Gastrocnemius medialis (tissue), 4 donors: ENCODE data around the gene LRSAM1. TPM values are rescaled to one million over a fixed set of nuclear protein-coding genes. Genes with fewer than 3 reads are reported as not detected.
A peak's percentile ranks its signal among the peaks of the same experiment; 100 is the strongest.

ENCODE experiments used
- ATAC-seq, 2 donors: fragments of 150-250 bp; one replicate each; pipeline ENCODE4 v1.9.1; 2016
- DNase-seq, 2 donors: peaks; one replicate each; pipeline ENCODE4 v3.0.0-alpha.2; 2019
- H3K27ac ChIP-seq, 4 donors: fragments of 200-600 bp; sonication (generic); 1 replicate in 1 of 4; 2 replicates in 3 of 4; pipeline ENCODE4 v1.5.1; 2016 to 2018; ENCODE audit warnings: mild to moderate bottlenecking in 2 of 4, moderate library complexity in 1 of 4
- H3K27me3 ChIP-seq, 3 donors: fragments of 200-600 bp; sonication (generic) in 2 of 3; 1 replicate in 1 of 3; 2 replicates in 2 of 3; pipeline versions ENCODE4 v1.5.1 to v1.6.0; 2016 to 2019; ENCODE audit warnings: mild to moderate bottlenecking in 1 of 3, moderate library complexity in 1 of 3
- H3K36me3 ChIP-seq, 2 donors: fragments of 200-600 bp; sonication (generic) in 1 of 2; one replicate each; pipeline ENCODE4 v1.5.1; 2017 to 2018
- H3K4me1 ChIP-seq, 2 donors: fragments of 200-600 bp; sonication (generic) in 1 of 2; one replicate each; pipeline ENCODE4 v1.5.1; 2016 to 2017; ENCODE audit warnings: mild to moderate bottlenecking in 2 of 2
- H3K4me3 ChIP-seq, 4 donors: fragments of 200-600 bp; sonication (generic) in 3 of 4; 1 replicate in 1 of 4; 2 replicates in 3 of 4; pipeline ENCODE4 v1.5.1; 2016 to 2019; ENCODE audit warnings: mild to moderate bottlenecking in 2 of 4
- H3K9me3 ChIP-seq, 3 donors: fragments of 200-600 bp; sonication (generic) in 2 of 3; 1 replicate in 1 of 3; 2 replicates in 2 of 3; pipeline ENCODE4 v1.5.1; 2016 to 2019
- POLR2A ChIP-seq, 2 donors: fragments of 450-650 bp; IDR thresholded peaks; one replicate each; pipeline ENCODE4 v1.6.1; 2017; ENCODE audit warnings: antibody characterized with exemption in 2 of 2, mild to moderate bottlenecking in 2 of 2, moderate library complexity in 2 of 2
- in situ Hi-C, 4 donors: fragments of 200-750 bp; cut with MboI; loops; one replicate each; pipeline versions ENCODE4 v1.15.0 to v1.8.0; 2017; ENCODE audit warnings: low sequenced_read_pairs in 4 of 4
- intact Hi-C: fragments of 100-400 bp; cut with DNase I; formaldehyde crosslinking; loops from one replicate; pipeline ENCODE4 v1.15.1; 2023; ENCODE audit warnings: low total_unique reads
- total RNA-seq, 4 donors: library from RNA; depleted of rRNA; stranded (reverse); fragments of >200 nt; gene quantifications; one replicate each; pipeline versions ENCODE4 v1.1.0 to v1.2.3, GENCODE V29; 2016
- TF ChIP-seq, protein P1 (sequence below), 5 experiments: fragments of 450-650 bp in 3 of 5; fragments of 200-600 bp in 2 of 5; sonication (generic) in 2 of 5; IDR thresholded peaks in 4 of 5; conservative IDR thresholded peaks in 1 of 5; 1 replicate in 4 of 5; 2 replicates in 1 of 5; pipeline ENCODE4 v1.5.1; 2016 to 2019; ENCODE audit warnings: antibody characterized with exemption in 5 of 5, mild to moderate bottlenecking in 3 of 5, moderate library complexity in 3 of 5

LRSAM1 gene
- total RNA-seq, 4 donors from 2014 or later, result 10.2 to 17.3 (median 16.1) TPM

GRCh38 chr9:127522727-127523126, 71.4 kb downstream of the LRSAM1 start:
- TF ChIP-seq POLR2A (IDR thresholded peaks at IDR 0.05), result no peak
- TF ChIP-seq, protein P1, sequence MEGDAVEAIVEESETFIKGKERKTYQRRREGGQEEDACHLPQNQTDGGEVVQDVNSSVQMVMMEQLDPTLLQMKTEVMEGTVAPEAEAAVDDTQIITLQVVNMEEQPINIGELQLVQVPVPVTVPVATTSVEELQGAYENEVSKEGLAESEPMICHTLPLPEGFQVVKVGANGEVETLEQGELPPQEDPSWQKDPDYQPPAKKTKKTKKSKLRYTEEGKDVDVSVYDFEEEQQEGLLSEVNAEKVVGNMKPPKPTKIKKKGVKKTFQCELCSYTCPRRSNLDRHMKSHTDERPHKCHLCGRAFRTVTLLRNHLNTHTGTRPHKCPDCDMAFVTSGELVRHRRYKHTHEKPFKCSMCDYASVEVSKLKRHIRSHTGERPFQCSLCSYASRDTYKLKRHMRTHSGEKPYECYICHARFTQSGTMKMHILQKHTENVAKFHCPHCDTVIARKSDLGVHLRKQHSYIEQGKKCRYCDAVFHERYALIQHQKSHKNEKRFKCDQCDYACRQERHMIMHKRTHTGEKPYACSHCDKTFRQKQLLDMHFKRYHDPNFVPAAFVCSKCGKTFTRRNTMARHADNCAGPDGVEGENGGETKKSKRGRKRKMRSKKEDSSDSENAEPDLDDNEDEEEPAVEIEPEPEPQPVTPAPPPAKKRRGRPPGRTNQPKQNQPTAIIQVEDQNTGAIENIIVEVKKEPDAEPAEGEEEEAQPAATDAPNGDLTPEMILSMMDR (IDR thresholded peaks at IDR 0.05 in 4 of 5, conservative IDR thresholded peaks at IDR 0.05 in 1 of 5), result no peak

GRCh38 chr9:127523312-127523851, 72.1 kb downstream of the LRSAM1 start:
- Histone ChIP-seq H3K9me3 (no peaks in the 10 kb centered on the region), H3K27me3 (no peaks in the 10 kb centered on the region), H3K4me3 (no peak overlapping the region), H3K27ac (no peak overlapping the region), H3K36me3 (peaks cover 0 to 17% of the 10 kb centered on the region in 2 donors), H3K4me1 (peaks cover 16 to 25% of the 10 kb centered on the region in 2 donors)
- in situ Hi-C loops, result no loop called here
- intact Hi-C loops, result no loop called here
- TF ChIP-seq POLR2A (IDR thresholded peaks at IDR 0.05), result no peak
- TF ChIP-seq, protein P1 (IDR thresholded peaks at IDR 0.05 in 4 of 5, conservative IDR thresholded peaks at IDR 0.05 in 1 of 5), result peak in 2 of 5 experiments; percentile 33
- no peak for ATAC-seq
- DNase-seq, result no peak

More at GRCh38 chr9:127522727-127523126, 71.4 kb downstream of the LRSAM1 start:
- Histone ChIP-seq H3K4me1 (peaks cover 12 to 23% of the 10 kb centered on the region in 2 donors), H3K9me3 (no peaks in the 10 kb centered on the region), H3K27me3 (no peaks in the 10 kb centered on the region), H3K4me3 (no peak overlapping the region), H3K27ac (peak overlapping the region; percentile 55 to 84 (median 74)), H3K36me3 (peaks cover 0 to 17% of the 10 kb centered on the region in 2 donors)
- intact Hi-C loops, result no loop called here
- ATAC-seq (no peak), DNase-seq (no peak)
- in situ Hi-C loops, result no loop called here

- ATAC-seq (no peak), DNase-seq (no peak)
- TF ChIP-seq, protein P1 (IDR thresholded peaks at IDR 0.05 in 4 of 5, conservative IDR thresholded peaks at IDR 0.05 in 1 of 5), result no peak
- no peak for TF ChIP-seq POLR2A (IDR thresholded peaks at IDR 0.05)
- H3K27ac ChIP-seq, result no peak overlapping the region
- H3K36me3 ChIP-seq, result peaks cover 0 to 17% of the 10 kb centered on the region in 2 donors
- no peaks in the 10 kb centered on the region for H3K9me3 ChIP-seq
- H3K27me3 ChIP-seq, result no peaks in the 10 kb centered on the region
- H3K4me1 ChIP-seq, result peaks cover 19 to 25% of the 10 kb centered on the region in 2 donors
- in situ Hi-C loops (no loop called here), intact Hi-C loops (no loop called here)
- H3K4me3 ChIP-seq, result no peak overlapping the region
Measured at GRCh38 chr9:127524373-127524772, 73.1 kb downstream of the LRSAM1 start.

DNA sequence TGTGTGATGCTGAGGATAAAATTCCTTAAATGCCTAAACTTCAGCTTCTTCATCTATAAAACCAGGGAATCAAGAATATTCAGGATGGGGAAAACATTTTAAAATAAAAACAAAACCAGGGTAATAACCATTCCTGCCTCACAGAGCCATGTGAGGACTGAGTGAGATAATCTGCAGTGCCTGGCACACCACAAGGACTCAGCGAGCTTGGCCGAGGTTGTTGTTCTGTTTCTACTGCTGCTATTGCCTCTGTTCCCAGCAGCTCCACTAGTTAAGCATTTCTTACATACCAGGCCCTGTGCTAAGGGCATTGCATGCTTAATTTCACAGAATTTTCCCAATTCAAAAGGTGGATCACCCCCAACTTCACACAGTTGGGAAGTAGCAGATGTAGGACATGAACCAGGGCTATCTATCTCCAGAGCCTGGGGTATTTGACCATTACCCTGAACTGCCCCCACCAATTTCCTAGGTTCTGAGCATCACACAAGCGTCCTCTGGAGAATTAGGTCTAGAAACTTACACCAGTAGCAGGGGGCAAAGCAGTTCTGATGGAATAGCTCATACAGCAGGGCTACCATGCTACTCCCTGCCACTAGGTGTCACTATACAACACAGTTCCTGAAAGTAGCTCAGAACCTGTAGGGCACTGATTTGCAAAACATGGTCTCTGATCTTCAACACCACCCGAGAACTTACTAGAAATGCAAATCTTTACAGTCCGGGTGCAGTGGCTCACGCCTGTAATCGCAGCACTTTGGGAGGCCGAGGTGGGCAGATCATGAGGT, 74.3 kb downstream of the LRSAM1 start:
- no peaks in the 10 kb centered on the region for H3K9me3 ChIP-seq
- TF ChIP-seq, protein P1 (IDR thresholded peaks at IDR 0.05 in 4 of 5, conservative IDR thresholded peaks at IDR 0.05 in 1 of 5), result peak in 4 of 5 experiments; percentile 24 to 47 (median 33)
- no peak for TF ChIP-seq POLR2A (IDR thresholded peaks at IDR 0.05)
- H3K27ac ChIP-seq, result no peak overlapping the region
- no peak for DNase-seq
- no peak overlapping the region for H3K4me3 ChIP-seq
- in situ Hi-C loops, result no loop called here
- ATAC-seq, result no peak
- intact Hi-C loops, result no loop called here
- H3K36me3 ChIP-seq, result peaks cover 0 to 17% of the 10 kb centered on the region in 2 donors
- no peaks in the 10 kb centered on the region for H3K27me3 ChIP-seq
- peaks cover 19 to 21% of the 10 kb centered on the region in 2 donors for H3K4me1 ChIP-seq
